ENCODE measurements around the gene SLX9.

Gene SLX9

DNA sequence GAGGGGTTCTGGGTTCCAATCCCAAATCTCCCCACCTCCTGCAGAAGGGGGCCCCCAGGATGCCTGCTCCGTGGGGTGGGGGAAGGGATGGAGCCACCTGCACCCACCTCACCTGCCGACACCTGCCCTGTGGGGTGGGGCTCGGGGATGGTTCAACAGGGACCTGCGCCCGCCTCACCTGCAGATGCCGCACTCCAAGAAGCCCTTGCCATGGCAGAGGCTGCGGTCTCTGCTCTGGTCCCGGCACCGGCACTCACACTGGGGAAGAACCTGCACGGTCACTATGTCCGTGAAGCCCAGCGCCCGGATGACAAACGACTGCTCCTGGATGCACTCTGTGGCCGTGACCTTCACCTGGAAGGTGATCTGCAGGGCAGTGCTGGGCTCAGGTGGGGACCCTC lies 48.2 kb upstream of the SLX9 start:
- Histone ChIP-seq H3K4me1 (ENCODE audit: control insufficient read depth, low read length) (no peaks in the 10 kb centered on the region), H3K9me2 (replicated peaks; ENCODE audit: control insufficient read depth, low read length) (no peaks in the 10 kb centered on the region), H3K27me3 (ENCODE audit: control insufficient read depth, low read length) (peaks cover 11% of the 10 kb centered on the region; the same call in 1 of the 2 replicates), H3K36me3 (ENCODE audit: control insufficient read depth, low read length) (no peaks in the 10 kb centered on the region), H3F3A (ENCODE audit: control insufficient read depth, insufficient read depth) (no peaks in the 10 kb centered on the region), H3K27ac (ENCODE audit: low read depth, low read length) (no peak overlapping the region), H3K4me3 (ENCODE audit: low read length) (no peak overlapping the region), H4K20me1 (ENCODE audit: control insufficient read depth, insufficient read depth, low read depth, low read length) (no peaks in the 10 kb centered on the region), H3K79me2 (ENCODE audit: control insufficient read depth, low read length) (no peaks in the 10 kb centered on the region), H3K9me3 (ENCODE audit: control insufficient read depth, insufficient read depth, low read length) (no peaks in the 10 kb centered on the region), H3K4me2 (ENCODE audit: low read length) (no peak overlapping the region)
- no peak for TF ChIP-seq EZH2phosphoT487 (IDR thresholded peaks at IDR 0.05; ENCODE audit: borderline replicate concordance, low read length)
- TF ChIP-seq, protein P1, sequence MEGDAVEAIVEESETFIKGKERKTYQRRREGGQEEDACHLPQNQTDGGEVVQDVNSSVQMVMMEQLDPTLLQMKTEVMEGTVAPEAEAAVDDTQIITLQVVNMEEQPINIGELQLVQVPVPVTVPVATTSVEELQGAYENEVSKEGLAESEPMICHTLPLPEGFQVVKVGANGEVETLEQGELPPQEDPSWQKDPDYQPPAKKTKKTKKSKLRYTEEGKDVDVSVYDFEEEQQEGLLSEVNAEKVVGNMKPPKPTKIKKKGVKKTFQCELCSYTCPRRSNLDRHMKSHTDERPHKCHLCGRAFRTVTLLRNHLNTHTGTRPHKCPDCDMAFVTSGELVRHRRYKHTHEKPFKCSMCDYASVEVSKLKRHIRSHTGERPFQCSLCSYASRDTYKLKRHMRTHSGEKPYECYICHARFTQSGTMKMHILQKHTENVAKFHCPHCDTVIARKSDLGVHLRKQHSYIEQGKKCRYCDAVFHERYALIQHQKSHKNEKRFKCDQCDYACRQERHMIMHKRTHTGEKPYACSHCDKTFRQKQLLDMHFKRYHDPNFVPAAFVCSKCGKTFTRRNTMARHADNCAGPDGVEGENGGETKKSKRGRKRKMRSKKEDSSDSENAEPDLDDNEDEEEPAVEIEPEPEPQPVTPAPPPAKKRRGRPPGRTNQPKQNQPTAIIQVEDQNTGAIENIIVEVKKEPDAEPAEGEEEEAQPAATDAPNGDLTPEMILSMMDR (IDR thresholded peaks at IDR 0.05; ENCODE audit: low read depth, low read length, poor library complexity, severe bottlenecking) = no peak

DNA sequence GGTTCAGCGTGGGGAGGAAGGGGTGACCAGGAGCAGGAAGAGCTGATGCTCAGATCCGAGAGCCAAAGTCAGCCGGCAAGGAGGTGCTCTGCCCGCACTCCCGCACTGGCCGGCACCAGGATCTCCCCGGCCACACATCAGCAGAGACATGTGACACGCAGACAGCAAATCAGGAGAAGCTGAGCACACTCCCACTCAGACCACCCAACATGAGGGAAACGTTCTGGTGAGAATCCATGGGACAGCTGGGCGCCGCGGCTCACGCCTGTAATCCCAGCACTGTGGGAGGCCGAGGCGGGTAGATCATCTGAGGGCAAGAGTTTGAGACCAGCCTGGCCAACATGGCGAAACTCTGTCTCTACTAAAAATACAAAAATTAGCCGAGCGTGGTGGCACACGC lies 47.7 kb upstream of the SLX9 start:
- Histone ChIP-seq H3K9me2 (replicated peaks; ENCODE audit: control insufficient read depth, low read length) (no peaks in the 10 kb centered on the region), H4K20me1 (ENCODE audit: control insufficient read depth, insufficient read depth, low read depth, low read length) (no peaks in the 10 kb centered on the region), H3K4me3 (ENCODE audit: low read length) (no peak overlapping the region), H3K27me3 (ENCODE audit: control insufficient read depth, low read length) (peaks cover 11% of the 10 kb centered on the region; the same call in 1 of the 2 replicates), H3K9me3 (ENCODE audit: control insufficient read depth, insufficient read depth, low read length) (no peaks in the 10 kb centered on the region), H3K4me2 (ENCODE audit: low read length) (no peak overlapping the region), H3K79me2 (ENCODE audit: control insufficient read depth, low read length) (no peaks in the 10 kb centered on the region), H3K27ac (ENCODE audit: low read depth, low read length) (no peak overlapping the region), H3F3A (ENCODE audit: control insufficient read depth, insufficient read depth) (no peaks in the 10 kb centered on the region), H3K4me1 (ENCODE audit: control insufficient read depth, low read length) (no peaks in the 10 kb centered on the region), H3K36me3 (ENCODE audit: control insufficient read depth, low read length) (no peaks in the 10 kb centered on the region)
- TF ChIP-seq, protein P1 (IDR thresholded peaks at IDR 0.05; ENCODE audit: low read depth, low read length, poor library complexity, severe bottlenecking) = no peak
- no peak for TF ChIP-seq EZH2phosphoT487 (IDR thresholded peaks at IDR 0.05; ENCODE audit: borderline replicate concordance, low read length)

DNA sequence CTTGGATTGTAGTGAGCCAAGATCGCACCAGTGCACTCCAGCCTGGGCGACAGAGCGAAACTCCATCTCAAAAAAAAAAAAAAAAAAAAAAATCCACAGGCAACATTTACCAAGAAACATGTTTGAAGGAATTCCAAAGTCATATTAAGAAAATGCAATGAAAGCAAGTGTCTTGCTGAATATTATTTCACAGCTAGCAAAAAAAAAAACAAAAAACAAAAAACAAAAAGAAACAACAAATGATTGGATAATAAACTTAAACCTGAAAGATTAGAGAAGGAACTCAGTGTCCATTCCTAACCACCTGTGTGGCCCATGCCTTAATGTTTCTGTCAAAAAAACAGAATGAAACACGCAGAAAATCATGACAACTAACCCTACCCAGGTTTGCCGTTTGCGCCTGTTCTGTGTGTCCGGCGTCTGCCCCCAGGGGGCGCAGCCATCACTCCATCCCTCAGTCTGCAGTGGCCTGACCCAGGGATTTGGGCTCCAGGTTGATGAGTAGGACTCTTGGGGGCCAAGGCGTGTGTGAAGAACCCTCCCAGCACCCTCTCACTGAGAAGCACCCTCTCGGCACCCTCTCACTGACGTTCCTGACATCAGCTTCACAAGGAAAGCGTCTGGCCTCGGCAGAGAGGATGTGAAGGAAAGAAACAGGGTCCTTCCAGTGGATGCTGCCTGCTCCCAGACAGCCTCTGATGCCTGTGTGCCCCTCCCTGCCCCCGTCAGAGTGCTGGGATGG lies 47.1 kb upstream of the SLX9 start:
- Histone ChIP-seq H3K4me1 (ENCODE audit: control insufficient read depth, low read length) (no peaks in the 10 kb centered on the region), H3K27ac (ENCODE audit: low read depth, low read length) (no peak overlapping the region)

More for the DNA sequence above, 47.1 kb upstream of the SLX9 start:
- H3K9me3 ChIP-seq (ENCODE audit: control insufficient read depth, insufficient read depth, low read length) = no peaks in the 10 kb centered on the region
- no peaks in the 10 kb centered on the region for H3K79me2 ChIP-seq (ENCODE audit: control insufficient read depth, low read length)
- H3K4me2 ChIP-seq (ENCODE audit: low read length) = no peak overlapping the region
- H3K4me3 ChIP-seq (ENCODE audit: low read length) = no peak overlapping the region
- H3K36me3 ChIP-seq (ENCODE audit: control insufficient read depth, low read length) = no peaks in the 10 kb centered on the region
- no peaks in the 10 kb centered on the region for H3F3A ChIP-seq (ENCODE audit: control insufficient read depth, insufficient read depth)
- peaks cover 11% of the 10 kb centered on the region; the same call in 1 of the 2 replicates for H3K27me3 ChIP-seq (ENCODE audit: control insufficient read depth, low read length)
- H4K20me1 ChIP-seq (ENCODE audit: control insufficient read depth, insufficient read depth, low read depth, low read length) = no peaks in the 10 kb centered on the region
- no peak for TF ChIP-seq EZH2phosphoT487 (IDR thresholded peaks at IDR 0.05; ENCODE audit: borderline replicate concordance, low read length)
- TF ChIP-seq, protein P1 (IDR thresholded peaks at IDR 0.05; ENCODE audit: low read depth, low read length, poor library complexity, severe bottlenecking) = peak; percentile 97
- no peaks in the 10 kb centered on the region for H3K9me2 ChIP-seq (replicated peaks; ENCODE audit: control insufficient read depth, low read length)
